Esophagus muscularis mucosa (tissue), 4 donors: ENCODE data around the gene CFAP206. TPM values are rescaled to one million over a fixed set of nuclear protein-coding genes. Genes with fewer than 3 reads are reported as not detected.
A peak's percentile ranks its signal among the peaks of the same experiment; 100 is the strongest.

Source experiments
- DNase-seq: peaks from one replicate; pipeline ENCODE4 v3.0.0-alpha.2; 2017; ENCODE audit errors: extremely low spot score
- H3K27ac ChIP-seq, 4 donors: fragments of 200-600 bp; sonication (generic); replicated peaks in 1 of 4; 1 replicate in 3 of 4; 2 replicates in 1 of 4; pipeline ENCODE4 v1.5.1; 2016 to 2019; ENCODE audit warnings: mild to moderate bottlenecking in 1 of 4
- H3K27me3 ChIP-seq, 4 donors: fragments of 200-600 bp; sonication (generic); one replicate each; pipeline versions ENCODE4 v1.5.1 to v1.6.0; 2016 to 2019
- H3K36me3 ChIP-seq, 4 donors: fragments of 200-600 bp; sonication (generic); one replicate each; pipeline ENCODE4 v1.5.1; 2016 to 2019
- H3K4me1 ChIP-seq, 4 donors: fragments of 200-600 bp; sonication (generic); one replicate each; pipeline ENCODE4 v1.5.1; 2016 to 2019
- H3K4me3 ChIP-seq, 4 donors: fragments of 200-600 bp; sonication (generic); 1 replicate in 2 of 4; 2 replicates in 2 of 4; pipeline ENCODE4 v1.5.1; 2016 to 2019; ENCODE audit warnings: mild to moderate bottlenecking in 4 of 4, moderate library complexity in 1 of 4
- H3K9me3 ChIP-seq, 4 donors: fragments of 200-600 bp; sonication (generic); 1 replicate in 3 of 4; 2 replicates in 1 of 4; pipeline ENCODE4 v1.5.1; 2016 to 2019
- EP300 ChIP-seq: sonication (generic); formaldehyde crosslinking; IDR thresholded peaks from one replicate; pipeline ENCODE4 v1.6.1; 2017; ENCODE audit warnings: antibody characterized with exemption
- POLR2A ChIP-seq: fragments of 450-650 bp; IDR thresholded peaks from one replicate; pipeline ENCODE4 v1.6.1; 2017; ENCODE audit warnings: antibody characterized with exemption, moderate library complexity, mild to moderate bottlenecking, low read depth
- POLR2AphosphoS5 ChIP-seq, 2 donors: sonication (generic); formaldehyde crosslinking; IDR thresholded peaks; one replicate each; pipeline ENCODE4 v1.6.1; 2017; ENCODE audit warnings: antibody characterized with exemption in 2 of 2
- WGBS: methylation state at CpG from one replicate; pipeline ENCODE4 v1.1.5; 2018; 5-methylcytosine and 5-hydroxymethylcytosine counted together
- intact Hi-C: fragments of 100-400 bp; cut with DNase I; formaldehyde crosslinking; loops from one replicate; pipeline ENCODE4 v1.15.1; 2023
- total RNA-seq, 4 donors: library from RNA; depleted of rRNA; stranded (reverse); fragments of >200 nt; gene quantifications; one replicate each; pipeline versions ENCODE4 v1.1.0 to v1.2.1, GENCODE V29; 2016
- TF ChIP-seq, protein P1 (sequence below), 3 experiments: fragments of 200-600 bp in 2 of 3; fragments of 450-650 bp in 1 of 3; sonication (generic) in 2 of 3; IDR thresholded peaks; one replicate each; pipeline ENCODE4 v1.5.1; 2017 to 2019; ENCODE audit warnings: antibody characterized with exemption in 3 of 3, mild to moderate bottlenecking in 2 of 3, moderate library complexity in 1 of 3

The CFAP206 gene
- total RNA-seq, 4 donors from 2014 or later: 0.23 to 0.26 TPM; not detected in 2

DNA sequence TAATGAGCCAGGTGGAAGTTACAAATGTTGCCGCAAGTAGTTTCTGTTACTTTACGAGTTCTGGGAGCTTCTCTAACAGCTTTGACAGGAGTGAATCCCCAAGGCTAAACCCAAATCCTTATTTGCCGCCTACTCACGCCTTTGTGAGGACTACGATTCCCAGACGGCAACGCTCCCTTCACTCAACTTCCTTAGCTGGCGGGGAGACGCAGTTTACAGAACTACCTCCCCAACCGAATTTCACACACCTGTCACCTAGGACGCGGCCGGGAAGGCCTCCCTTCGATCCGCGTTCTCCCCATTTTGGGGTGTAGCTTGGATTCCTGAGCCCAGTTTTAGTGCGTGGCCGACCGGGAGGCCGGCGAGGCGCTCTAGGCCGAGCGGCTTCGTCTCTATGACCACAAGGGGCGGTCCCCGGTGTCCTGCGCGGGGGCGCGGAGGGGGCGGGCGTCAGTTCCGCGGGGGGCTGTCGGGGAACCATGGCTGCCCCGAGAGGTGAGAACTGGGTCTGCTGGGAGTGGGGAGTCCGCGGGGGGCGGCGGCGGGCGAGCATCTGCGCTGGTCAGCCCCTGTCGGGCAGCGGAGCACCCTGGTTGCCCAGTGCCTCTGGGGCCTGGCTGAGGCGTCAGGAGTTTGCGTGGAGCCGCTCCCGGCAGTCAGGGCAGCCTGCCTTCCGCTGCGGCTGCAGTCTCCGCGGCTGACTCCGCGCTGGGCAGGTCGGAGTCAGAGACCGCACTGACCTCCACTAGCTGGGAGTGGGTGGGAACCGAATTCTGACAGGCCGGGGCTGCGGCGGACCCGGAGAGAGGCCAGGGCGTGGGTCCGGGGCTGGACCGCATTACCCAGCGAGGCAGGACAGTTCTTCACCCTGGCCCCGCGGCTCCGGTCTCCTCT is 65.0 kb downstream of the CFAP206 start, which contains the start of gene SLC35A1:
Gene SLC35A1, plus strand, starts transcription at position 450 of the 894 bp plus-strand sequence. Its CDS starts 30 bp downstream, at position 480.
- Histone ChIP-seq H3K27me3 (no peaks in the 10 kb centered on the region), H3K9me3 (no peaks in the 10 kb centered on the region), H3K4me1 (peaks cover 13 to 17% (median 15%) of the 10 kb centered on the region in 4 donors), H3K36me3 (peaks cover 0 to 6% (median 2%) of the 10 kb centered on the region in 4 donors), H3K4me3 (peak within 1 kb of the TSS; percentile 80 to 92 (median 86)), H3K27ac (peak within 1 kb of the TSS; percentile 86 to 95 (median 91))
- under 1% methylated on average over 16 of the region's 70 CpGs for WGBS
- TF ChIP-seq EP300 (no peak), POLR2AphosphoS5 (IDR thresholded peaks at IDR 0.05) (peak; percentile 80 to 83), POLR2A (no peak)
- TF ChIP-seq, protein P1, sequence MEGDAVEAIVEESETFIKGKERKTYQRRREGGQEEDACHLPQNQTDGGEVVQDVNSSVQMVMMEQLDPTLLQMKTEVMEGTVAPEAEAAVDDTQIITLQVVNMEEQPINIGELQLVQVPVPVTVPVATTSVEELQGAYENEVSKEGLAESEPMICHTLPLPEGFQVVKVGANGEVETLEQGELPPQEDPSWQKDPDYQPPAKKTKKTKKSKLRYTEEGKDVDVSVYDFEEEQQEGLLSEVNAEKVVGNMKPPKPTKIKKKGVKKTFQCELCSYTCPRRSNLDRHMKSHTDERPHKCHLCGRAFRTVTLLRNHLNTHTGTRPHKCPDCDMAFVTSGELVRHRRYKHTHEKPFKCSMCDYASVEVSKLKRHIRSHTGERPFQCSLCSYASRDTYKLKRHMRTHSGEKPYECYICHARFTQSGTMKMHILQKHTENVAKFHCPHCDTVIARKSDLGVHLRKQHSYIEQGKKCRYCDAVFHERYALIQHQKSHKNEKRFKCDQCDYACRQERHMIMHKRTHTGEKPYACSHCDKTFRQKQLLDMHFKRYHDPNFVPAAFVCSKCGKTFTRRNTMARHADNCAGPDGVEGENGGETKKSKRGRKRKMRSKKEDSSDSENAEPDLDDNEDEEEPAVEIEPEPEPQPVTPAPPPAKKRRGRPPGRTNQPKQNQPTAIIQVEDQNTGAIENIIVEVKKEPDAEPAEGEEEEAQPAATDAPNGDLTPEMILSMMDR (IDR thresholded peaks at IDR 0.05): peak; percentile 11 to 40 (median 20)
- DNase-seq: peak; percentile 96
- intact Hi-C loops: loop anchor here (2.0 to 10.0 kb wide), 5 partner anchors 65 to 318 kb away; partner anchors contain the start of genes CFAP206, RARS2, SMIM8 and ZNF292

DNA sequence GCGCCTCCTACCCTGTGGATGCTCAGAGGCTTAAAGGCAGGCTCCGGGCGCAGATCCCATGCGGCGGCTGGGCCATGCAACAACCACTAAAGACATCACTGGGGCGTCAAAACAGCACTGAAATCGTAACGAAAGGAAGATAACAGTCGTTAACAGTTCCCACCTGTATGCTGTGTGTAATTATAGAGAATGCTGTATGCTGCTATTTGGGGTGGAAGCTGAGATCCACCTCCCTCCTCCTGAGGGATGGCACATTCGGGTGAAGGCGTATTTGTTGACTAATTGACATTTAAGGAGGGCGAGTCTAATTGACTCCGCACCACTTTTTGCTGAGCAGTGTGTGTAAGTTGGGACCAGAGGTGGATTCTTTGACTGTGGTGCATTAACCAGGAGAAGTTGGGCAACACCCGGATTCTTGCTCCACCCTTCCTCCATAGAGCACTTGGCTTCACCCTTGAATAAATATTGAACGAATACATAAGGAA is 65.7 kb downstream of the CFAP206 start:
- Histone ChIP-seq H3K4me3 (peak overlapping the region; percentile 80 to 92 (median 86)), H3K27me3 (no peaks in the 10 kb centered on the region), H3K36me3 (peaks cover 0 to 9% (median 3%) of the 10 kb centered on the region in 4 donors), H3K4me1 (peaks cover 13 to 17% (median 15%) of the 10 kb centered on the region in 4 donors), H3K9me3 (no peaks in the 10 kb centered on the region), H3K27ac (peak overlapping the region; percentile 86 to 95 (median 91))
- intact Hi-C loops: loop anchor here (2.0 to 10.0 kb wide), 5 partner anchors 66 to 319 kb away; partner anchors contain the start of genes CFAP206, RARS2, SMIM8 and ZNF292
- DNase-seq: no peak
- WGBS: 0% methylated on average over 15 of the region's 15 CpGs
- TF ChIP-seq POLR2AphosphoS5 (IDR thresholded peaks at IDR 0.05) (no peak), POLR2A (no peak), EP300 (no peak)
- TF ChIP-seq, protein P1 (IDR thresholded peaks at IDR 0.05): no peak

DNA sequence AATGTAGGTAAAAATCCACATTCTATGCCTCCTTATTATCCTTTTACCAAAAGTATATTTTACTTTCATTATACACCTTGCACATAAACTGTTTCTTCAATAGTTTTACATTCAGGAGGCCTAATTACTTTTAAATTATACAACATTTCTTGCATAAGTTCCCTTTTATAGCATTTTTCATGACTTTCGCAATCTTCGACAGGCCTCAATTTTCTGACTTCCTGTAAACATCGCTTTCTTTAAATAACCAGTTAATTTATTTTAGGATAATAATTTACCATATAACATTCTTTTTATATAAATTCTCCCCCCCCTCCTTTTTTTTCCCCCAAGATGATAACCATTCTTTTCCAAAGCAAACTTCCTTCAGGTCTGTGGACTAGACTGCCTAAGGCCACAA is 74.2 kb downstream of the CFAP206 start:
- TF ChIP-seq, protein P1 (IDR thresholded peaks at IDR 0.05): no peak
- TF ChIP-seq EP300 (no peak), POLR2A (no peak), POLR2AphosphoS5 (IDR thresholded peaks at IDR 0.05) (no peak)
- 77% methylated on average over 3 of the region's 3 CpGs for WGBS
- Histone ChIP-seq H3K4me3 (no peak overlapping the region), H3K4me1 (no peaks in the 10 kb centered on the region), H3K27ac (no peak overlapping the region), H3K9me3 (no peaks in the 10 kb centered on the region), H3K27me3 (no peaks in the 10 kb centered on the region), H3K36me3 (peaks cover 0 to 24% (median 13%) of the 10 kb centered on the region in 4 donors)
- DNase-seq: no peak
- intact Hi-C loops: no loop called here

DNA sequence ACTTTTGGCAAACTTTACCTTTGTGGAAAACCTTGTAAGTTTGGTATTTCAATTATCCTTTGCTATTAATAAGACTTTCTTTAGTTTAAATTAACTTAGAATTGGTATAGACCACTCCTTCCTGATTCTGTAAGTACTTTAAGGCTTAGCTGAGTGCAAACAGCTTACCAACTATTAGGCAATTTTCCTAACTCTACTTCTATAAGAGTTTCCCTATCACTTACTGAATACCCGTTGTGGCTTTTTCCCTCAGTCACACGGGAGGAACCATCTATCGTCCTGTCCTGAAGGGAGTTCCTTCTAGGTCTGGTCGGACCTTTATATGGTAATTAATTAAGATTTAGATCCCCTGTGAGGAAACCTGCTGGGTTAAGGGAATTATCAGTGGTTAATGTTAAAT is 74.6 kb downstream of the CFAP206 start:
- peaks cover 0 to 24% (median 12%) of the 10 kb centered on the region in 4 donors for H3K36me3 ChIP-seq
- no peak for DNase-seq
- intact Hi-C loops: no loop called here
- no peaks in the 10 kb centered on the region for H3K27me3 ChIP-seq
- H3K27ac ChIP-seq: no peak overlapping the region
- no peak for TF ChIP-seq POLR2AphosphoS5 (IDR thresholded peaks at IDR 0.05)
- TF ChIP-seq POLR2A: no peak
- TF ChIP-seq EP300: no peak
- TF ChIP-seq, protein P1 (IDR thresholded peaks at IDR 0.05): no peak
- 72% methylated on average over 4 of the region's 4 CpGs for WGBS
- no peaks in the 10 kb centered on the region for H3K9me3 ChIP-seq
- no peak overlapping the region for H3K4me3 ChIP-seq
- H3K4me1 ChIP-seq: no peaks in the 10 kb centered on the region
